Inferior parietal cortex (tissue), 1 donor: ENCODE results near the gene TMEM183A.
"Not testable (repeated sequence)": the region's sequence is repeated elsewhere in the genome, so short reads cannot be mapped to it uniquely, and the experiment has no call there.

ENCODE experiments used
- DNase-seq: peaks from one replicate; pipeline ENCODE4 v3.0.0-alpha.2; 2016; ENCODE audit errors: extremely low spot score

The TMEM183A gene

DNA sequence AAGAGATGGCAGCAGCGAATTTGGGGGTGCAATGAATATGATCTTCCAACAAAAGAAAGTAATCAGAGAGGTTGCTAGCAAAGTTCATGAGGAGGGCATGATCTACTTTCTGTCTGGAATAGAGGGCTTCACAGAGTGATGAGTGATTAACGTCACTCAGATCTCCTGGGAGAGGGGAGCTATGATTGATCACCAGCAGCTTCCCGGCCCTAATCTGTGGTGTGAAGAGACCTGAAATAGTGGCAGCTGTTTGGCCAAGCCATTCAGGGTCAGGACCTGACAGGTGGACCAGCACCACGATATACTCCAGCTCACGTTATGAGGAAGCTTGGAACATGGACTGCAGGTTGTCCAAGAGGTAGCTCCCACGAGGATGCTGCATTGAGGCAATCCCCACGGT lies 19.9 kb upstream of the TMEM183A start:
- no peak for DNase-seq

DNA sequence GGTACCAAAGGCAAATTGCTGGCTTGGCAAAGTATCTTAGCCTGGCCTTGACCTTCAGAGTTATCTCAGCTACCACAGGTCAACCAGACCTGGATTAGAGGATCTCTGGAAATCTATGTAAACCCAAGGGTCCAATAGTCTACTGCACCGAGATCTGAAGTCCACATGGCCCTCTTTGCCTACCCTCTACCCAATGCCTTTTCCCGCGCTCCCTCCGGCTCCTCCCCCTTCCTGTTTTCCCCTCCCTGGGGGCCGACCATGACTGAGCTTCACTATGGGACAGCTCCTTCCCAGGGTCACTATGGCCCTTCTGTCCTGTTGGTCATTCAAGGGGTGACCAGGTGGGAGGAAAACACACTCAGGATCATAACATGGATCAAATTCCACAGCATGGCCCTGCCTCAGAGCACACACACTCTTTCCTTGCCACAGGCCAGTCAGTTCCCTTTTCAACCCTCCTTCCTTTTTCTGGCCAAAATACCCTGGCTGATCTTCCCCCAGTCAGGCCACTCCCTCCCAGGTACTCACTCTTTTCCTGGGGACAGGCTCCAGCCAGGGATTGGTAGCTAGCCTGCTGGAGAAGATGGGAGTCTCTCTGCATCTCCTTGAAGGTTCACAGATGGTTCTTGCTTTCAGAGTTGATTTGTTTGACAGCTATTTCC lies 19.1 kb upstream of the TMEM183A start:
- no peak for DNase-seq

DNA sequence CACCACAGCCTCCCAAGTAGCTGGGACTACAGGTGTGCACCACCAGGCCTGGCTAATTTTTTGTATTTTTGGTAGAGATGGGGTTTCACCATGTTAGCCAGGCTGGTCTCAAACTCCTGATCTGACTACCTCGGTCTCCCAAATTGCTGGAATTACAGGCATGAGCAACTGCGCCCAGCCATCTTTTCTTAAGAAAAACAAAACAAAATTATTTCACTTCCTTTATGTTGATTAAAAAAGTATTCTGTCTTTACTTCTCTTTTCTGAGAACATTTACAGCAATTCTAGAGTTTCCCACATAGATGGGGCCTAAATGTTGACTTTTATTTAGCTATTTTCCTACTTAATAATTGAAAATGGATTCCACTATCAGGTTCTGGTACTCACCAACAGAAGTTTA lies 17.3 kb upstream of the TMEM183A start:
- no peak for DNase-seq

- no peak for DNase-seq
Measured at GRCh38 chr1:202991112-202991511, 16.1 kb upstream of the TMEM183A start.

DNA sequence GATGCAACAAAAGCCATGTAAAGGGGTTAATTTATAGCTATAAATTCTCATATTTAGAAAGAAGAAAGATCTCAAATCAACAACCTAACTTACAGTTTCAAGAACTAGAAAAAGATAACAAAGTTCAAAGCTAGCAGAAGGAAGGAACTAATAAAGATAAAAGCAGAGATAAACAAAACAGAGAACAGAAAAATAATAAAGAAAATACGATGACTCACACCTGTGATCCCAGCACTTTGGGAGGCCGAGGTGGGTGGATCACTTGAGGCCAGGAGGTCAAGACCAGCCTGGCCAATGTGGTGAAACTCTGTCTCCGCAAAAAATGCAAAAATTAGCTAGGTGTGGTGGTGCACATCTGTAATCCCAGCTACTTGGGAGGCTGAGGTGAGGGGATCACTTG lies 12.4 kb upstream of the TMEM183A start:
- DNase-seq: no peak

GRCh38 chr1:202998836-202999750 lies 8.1 kb upstream of the TMEM183A start:
- DNase-seq: peak; percentile 85

DNA sequence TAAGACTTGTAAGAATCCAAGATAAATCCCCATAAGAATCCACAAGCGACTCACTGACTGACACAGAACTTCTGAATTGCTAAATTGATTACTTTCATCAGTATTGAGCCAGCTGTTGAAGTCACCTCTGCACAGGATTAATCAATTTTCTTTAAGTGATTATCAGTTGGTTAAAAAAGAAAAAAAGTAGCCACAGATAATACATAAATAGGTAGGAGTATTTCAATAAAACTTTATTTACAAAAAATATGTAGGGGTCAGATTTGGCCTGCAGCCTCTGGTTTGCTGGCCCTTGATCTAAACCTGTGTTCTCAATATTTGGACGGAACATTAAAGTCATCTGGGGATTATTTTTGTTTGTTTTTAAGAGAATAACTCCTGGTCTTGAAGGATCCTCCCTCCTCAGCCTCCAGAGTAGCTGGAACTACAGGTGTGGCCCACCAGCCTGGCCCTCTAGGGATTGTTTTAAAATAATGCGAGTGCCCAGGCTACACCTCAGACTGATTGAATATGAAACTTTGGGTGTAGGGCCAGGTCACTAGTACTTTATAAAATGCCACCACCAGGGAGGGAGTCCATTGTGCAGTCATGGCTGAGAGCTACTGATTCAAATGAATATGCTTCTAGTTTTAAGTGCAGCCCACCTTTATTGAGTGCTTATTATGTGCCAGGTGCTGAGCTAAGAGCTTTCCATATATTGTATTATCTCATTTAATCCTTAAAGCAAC lies 6.8 kb upstream of the TMEM183A start:
- DNase-seq: no peak

DNA sequence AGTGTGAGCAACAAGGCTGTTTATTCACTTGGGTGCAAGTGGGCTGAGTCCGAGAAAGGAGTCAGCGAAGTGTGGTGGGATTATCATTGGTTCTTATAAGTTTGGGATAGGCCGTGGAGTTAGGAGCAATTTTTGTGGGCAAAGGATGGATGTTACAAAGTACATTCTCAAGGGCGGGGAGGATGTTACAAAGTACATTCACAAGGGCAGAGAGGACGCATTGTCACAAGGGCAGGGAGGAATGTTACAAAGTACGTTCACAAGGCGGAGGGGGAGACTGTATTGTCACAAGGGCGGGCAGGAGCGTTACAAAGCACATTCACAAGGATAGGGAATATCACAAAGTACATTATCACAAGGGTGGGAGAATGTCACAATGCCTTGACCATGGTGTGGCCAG lies 5.2 kb upstream of the TMEM183A start:
- DNase-seq: no peak

- DNase-seq: no peak
Measured at GRCh38 chr1:203002951-203003350, 4.2 kb upstream of the TMEM183A start.

DNA sequence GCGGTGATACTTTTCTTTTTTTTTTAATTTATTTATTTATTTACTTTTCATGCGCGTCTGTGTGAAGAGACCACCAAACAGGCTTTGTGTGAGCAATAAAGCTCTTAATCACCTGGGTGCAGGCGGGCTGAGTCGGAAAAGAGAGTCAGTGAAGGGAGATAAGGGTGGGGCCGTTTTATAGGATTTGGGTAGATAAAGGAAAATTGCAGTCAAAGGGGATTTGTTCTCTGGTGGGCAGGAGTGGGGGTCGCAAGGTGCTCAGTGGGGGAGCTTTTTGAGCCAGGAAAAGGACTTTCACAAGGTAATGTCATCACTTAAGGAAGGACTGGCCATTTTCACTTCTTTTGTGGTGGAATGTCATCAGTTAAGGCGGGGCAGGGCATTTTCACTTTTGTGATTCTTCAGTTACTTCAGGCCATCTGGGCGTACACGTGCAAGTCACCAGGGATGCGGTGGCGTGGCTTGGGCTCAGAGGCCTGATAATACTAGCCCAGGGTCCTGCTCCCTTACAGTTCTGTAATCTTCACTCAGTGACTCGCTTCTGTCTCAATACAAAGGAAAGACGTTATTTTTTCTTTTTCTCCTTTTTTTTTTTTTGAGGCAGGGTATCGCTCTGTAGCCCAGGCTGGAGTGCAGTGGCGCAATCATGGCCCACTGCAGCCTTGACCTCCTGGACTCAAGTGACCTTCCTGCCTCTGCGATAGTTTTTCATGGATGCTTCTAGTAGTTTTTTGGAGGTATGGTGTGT lies 1.6 kb upstream of the TMEM183A start:
- DNase-seq: not testable (repeated sequence)

DNA sequence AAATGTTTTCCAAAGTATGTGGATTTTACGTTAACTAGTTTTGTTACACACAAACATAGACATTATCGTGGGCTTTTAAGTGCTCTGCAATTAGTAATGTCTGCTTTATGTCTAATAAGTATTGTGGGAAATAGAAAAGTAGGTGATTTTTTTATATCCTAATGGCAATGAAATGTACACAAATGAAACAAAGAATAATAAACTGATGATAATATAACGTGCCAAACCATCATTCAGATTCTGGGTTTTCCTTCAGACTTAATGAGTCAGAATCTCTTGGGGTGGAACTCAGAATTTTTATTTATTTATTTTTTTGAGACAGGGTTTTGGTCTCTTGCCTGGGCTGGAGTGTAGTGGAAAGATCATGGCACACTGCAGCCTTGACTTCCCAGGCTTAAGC lies 2.0 kb downstream of the TMEM183A start:
- DNase-seq: no peak

GRCh38 chr1:203011582-203011981 lies 4.4 kb downstream of the TMEM183A start:
- no peak for DNase-seq

GRCh38 chr1:203017061-203017460 lies 9.9 kb downstream of the TMEM183A start:
- DNase-seq: no peak

- DNase-seq: no peak
Measured at GRCh38 chr1:203017692-203018091, 10.5 kb downstream of the TMEM183A start.

DNA sequence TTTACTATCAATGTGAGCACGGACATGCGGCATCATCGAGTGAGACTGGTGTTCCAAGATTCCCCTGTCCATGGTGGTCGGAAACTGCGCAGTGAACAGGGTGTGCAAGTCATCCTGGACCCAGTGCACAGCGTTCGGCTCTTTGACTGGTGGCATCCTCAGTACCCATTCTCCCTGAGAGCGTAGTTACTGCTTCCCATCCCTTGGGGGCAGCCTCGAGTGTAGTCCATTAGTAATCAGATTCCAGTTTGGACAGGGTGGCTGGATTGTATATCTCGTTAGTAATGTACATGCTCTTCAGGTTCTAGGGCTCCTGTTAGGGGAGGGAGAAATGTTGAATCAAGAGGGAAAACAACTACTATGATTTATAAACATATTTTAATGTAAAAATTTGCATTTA lies 15.7 kb downstream of the TMEM183A start:
- not testable (repeated sequence) for DNase-seq

DNA sequence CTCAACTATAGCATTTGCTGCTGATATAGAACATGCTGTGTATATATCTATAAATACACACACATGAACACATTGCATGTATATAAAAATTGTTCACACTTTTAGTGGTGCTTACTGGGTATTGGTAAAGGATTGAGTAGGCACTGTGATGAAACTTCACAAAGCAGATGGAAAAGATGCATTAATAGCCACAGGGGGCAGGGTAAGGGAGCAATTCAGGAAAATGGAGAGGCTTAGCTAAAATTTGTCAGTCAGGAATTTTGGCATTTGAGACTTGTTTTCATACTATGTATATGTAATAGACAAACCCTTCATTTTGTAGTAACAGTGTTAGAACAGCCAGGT lies 18.5 kb downstream of the TMEM183A start:
- DNase-seq: no peak

- peak; percentile 81 for DNase-seq
Measured at GRCh38 chr1:203026031-203026665, 19.0 kb downstream of the TMEM183A start, which contains the start of gene PPFIA4. Gene PPFIA4, plus strand, starts transcription at chr1:203026491. Its CDS starts 12,518 bp downstream, at chr1:203039009.

- DNase-seq: no peak
Measured at GRCh38 chr1:203026666-203027663, 19.8 kb downstream of the TMEM183A start.

GRCh38 chr1:203028067-203028783 lies 21.1 kb downstream of the TMEM183A start:
- DNase-seq: no peak
